GM19193 (cell line): ENCODE results near the gene CD200R1.

Experiments
- POLR2A ChIP-seq: IDR thresholded peaks from 4 replicates; pipeline ENCODE4 v1.6.1; 2011; ENCODE audit not compliant: insufficient read depth, insufficient read length; ENCODE audit errors: extremely low read depth

The CD200R1 gene

GRCh38 chr3:112958811-112959560, 15.9 kb downstream of the CD200R1 start:
- TF ChIP-seq POLR2A, result no peak

DNA sequence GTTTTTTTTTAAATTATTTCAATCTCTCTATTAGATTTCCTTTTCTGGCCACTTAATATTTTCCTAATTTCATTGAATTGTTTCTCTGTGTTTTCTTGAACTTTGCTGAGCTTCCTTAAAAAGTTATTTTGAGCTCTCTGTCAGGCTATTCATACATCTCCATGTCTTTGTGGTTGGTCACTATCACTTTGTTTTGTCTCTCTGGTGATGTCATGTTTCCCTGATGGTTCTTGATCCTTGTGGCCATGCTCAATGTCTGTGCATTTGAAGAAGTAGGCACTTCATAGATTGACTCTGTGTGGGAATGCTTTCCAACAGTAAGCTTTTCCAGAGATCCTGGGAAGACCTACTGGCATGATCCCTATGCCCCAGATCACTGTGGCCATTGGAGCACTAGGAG, 18.6 kb downstream of the CD200R1 start:
- TF ChIP-seq POLR2A, result no peak

DNA sequence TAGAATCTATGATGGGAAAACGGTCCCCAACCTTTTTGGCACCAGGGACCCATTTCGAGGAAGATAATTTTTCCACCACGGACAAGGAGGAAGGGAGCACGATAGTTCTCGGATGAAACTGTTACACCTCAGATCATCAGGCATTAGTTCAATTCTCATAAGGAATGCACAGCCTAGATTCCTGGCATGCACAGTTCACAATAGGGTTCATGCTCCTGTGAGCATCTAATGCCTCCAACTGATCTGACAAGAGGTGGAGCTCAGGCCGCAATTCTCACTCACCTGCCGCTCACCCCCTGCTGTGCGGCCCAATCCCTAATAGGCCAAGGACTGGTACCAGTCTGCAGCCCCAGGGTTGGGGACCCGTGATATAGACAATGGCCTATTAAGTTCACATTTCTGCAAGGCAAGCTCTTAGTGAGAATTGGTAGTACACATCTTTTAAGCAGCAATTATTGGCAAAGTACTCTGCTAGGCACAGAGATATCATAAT, 26.5 kb downstream of the CD200R1 start:
- no peak for TF ChIP-seq POLR2A

GRCh38 chr3:112931736-112932521, 43.0 kb downstream of the CD200R1 start:
- TF ChIP-seq POLR2A, result no peak

GRCh38 chr3:112930771-112931170, 44.1 kb downstream of the CD200R1 start:
- TF ChIP-seq POLR2A, result no peak

DNA sequence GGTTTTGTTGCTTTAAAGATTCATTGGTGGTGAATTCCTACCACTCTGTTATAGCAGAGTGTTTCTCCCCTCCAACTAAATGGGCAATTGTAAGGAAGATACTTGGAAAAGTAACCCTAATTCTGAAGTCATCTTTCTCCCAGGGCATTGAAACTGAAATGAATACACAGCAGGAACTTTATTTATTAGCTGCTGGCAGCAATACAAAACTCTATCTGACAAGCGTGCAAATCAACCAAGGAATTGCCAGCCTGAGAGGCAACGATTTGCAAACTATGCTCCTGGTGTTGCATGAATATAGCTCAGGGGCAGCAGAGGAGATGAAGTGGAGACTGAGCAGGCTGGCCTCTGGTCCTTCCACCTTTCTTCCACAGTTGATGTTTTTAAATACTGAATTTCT, 48.9 kb downstream of the CD200R1 start:
- TF ChIP-seq POLR2A, result no peak

DNA sequence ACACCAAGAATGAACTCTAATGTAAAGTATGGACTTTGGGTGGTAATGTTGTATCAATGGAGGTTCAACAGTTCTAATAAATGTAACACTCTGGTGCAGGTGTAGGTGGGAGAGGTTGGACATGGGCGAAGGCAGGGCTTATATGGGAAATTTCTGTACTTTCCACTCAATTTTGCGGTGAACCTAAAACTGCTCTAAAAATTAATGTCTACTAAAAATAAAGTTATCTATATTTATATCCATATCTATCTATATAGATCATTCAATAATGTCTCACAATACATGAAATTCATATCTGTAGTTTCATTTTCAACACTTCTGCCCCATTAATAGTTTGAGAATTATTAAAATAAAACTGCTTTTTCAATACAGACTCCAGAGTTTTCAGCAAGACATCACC, 49.3 kb downstream of the CD200R1 start:
- TF ChIP-seq POLR2A, result no peak

DNA sequence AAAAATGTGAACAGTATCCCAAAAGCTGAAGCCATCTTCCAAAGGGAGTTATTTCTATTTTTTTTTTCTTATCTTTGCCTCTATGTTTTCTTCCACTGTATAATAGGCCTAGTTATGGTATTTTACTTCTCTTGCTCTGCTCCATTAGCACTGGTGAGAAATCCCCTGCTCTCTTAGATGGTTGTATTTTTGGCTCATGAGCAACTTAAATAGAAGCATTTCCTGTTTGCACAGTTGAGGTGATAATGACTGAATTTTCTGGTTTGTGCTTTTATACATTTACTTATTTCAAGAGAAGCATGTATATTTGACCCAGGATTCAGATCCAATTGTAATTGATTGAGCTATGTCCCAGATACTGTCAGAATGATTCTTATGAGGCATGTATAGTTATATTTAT, 66.7 kb downstream of the CD200R1 start:
- no peak for TF ChIP-seq POLR2A

- TF ChIP-seq POLR2A, result no peak
Measured at GRCh38 chr3:112904786-112905185, 70.1 kb downstream of the CD200R1 start.

DNA sequence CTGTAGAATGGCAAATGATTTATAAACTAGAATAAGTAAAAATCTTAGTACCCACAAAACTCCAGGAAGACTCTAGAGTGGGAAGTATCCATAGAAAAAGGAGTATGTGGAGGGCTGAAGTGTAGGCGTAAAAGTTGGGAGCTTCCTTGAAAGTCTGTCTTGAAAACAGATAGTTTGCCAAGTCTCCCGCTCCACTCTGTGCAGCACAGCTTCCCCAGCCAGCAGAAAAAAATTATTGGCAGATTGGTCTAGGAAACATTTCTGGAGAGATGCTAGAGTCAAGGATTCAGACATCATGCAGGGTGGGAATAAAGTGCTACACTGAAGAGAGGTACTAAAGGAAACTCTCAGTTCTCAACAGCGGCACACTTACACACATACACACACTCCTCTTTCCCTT, 74.8 kb downstream of the CD200R1 start:
- TF ChIP-seq POLR2A, result no peak

DNA sequence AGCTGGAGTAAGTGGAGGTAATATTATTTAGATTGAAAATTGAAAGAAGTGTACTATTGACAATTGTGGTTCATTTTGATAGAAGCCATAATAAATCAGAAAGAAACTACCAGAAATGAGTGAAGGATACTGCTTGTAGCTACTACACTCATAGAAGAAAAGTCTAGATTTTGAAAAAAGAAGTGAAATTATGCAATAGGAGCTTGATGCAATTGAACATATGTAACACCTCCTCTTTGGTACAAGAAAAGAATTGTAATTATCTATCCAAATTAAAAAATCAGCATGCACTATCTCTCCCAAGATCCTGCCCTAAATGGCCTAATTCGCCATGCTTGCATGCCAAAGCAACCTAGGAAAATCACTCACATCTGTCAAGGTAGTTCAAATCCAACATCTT, 77.1 kb downstream of the CD200R1 start:
- no peak for TF ChIP-seq POLR2A

GRCh38 chr3:112894258-112894657, 80.6 kb downstream of the CD200R1 start:
- TF ChIP-seq POLR2A, result no peak

GRCh38 chr3:112889357-112889756, 85.5 kb downstream of the CD200R1 start:
- TF ChIP-seq POLR2A, result no peak

DNA sequence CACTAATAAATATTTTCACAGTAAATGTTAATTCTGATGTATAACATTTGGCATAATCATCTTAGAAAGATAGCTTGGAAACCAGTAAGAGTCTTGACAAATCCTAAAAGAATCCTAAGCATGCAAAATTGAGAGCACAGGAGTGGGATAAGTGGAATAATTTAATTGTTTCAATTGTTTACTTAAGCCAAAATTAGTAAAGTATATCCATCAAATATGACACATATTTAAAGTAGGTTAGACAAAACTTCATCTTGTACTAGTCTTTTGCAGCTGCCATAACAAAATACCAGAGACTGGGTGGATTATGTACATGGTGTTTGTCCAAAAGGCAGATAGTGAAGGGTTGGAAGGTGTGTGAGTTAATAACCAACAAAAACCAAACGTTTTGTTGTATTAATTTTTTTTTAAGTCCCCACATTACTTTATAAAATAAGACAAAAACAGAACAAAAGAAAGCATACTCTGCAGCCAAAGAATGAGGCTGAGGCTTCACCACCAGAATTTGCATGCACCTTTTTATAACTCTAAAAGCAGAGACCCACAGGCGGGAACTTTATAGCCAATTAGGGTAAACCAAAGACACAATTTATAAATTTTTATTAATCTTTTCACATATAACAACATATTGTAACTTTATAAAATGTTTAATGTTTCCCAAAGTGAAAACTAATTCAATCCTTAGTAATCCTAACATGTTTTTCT, 86.4 kb downstream of the CD200R1 start:
- no peak for TF ChIP-seq POLR2A

- TF ChIP-seq POLR2A, result no peak
Measured at GRCh38 chr3:112884678-112885290, 90.1 kb downstream of the CD200R1 start.
